A549 (cell line): ENCODE measurements around the gene DQX1. TPM values are rescaled to one million over a fixed set of nuclear protein-coding genes. Genes with fewer than 3 reads are reported as not detected.

Experiments
- ATAC-seq, 2 experiments: fragments of 200-7000 bp in 1 of 2; fragments of >200 bp in 1 of 2; cut with Nextera tagmentation in 1 of 2; cut with Tn5 transposase in 1 of 2; 3 replicates each; pipeline versions ENCODE4 v1.8.0 to v1.9.1; 2018 to 2020; ENCODE audit warnings: mild to moderate bottlenecking in 1 of 2, moderate library complexity in 1 of 2
- CTCF ChIA-PET: fragments of 300-600 bp; sonication (Branson Sonifier 250); formaldehyde crosslinking; extraction: SDS; loops from one replicate; lab custom pipeline; 2021; ENCODE audit warnings: antibody characterized with exemption, inconsistent platforms; lab: Yijun Ruan, JAX
- POLR2A ChIA-PET: fragments of 350-600 bp; formaldehyde crosslinking; extraction: SDS; loops from one replicate; lab custom pipeline; 2021; ENCODE audit warnings: antibody characterized with exemption, inconsistent platforms; lab: Yijun Ruan, JAX
- DNase-seq, 2 experiments: peaks; one replicate each; pipeline versions ENCODE4 v3.0.0 to v3.0.0-alpha.2; 2011 to 2016; ENCODE audit warnings: low read depth in 1 of 2, low spot score in 1 of 2
- FAIRE-seq: peaks from 2 replicates; lab custom pipeline; 2011; peaks lifted over from hg19 to GRCh38; lab: Jason Lieb, UNC
- H3K27ac ChIP-seq, 2 experiments: fragments of >200 bp; sonication (Bioruptor Twin); formaldehyde crosslinking; 3 replicates each; pipeline ENCODE4 v1.5.1; 2016 to 2017
- H3K4me1 ChIP-seq: fragments of >200 bp; sonication (Bioruptor Twin); formaldehyde crosslinking; 3 replicates; pipeline ENCODE4 v1.6.1; 2016
- H3K4me2 ChIP-seq: fragments of >200 bp; sonication (Bioruptor Twin); formaldehyde crosslinking; 3 replicates; pipeline ENCODE4 v1.6.1; 2016
- H3K4me3 ChIP-seq: fragments of >200 bp; sonication (Bioruptor Twin); formaldehyde crosslinking; 3 replicates; pipeline ENCODE4 v1.5.1; 2016
- H3K9me3 ChIP-seq: fragments of >200 bp; sonication (Bioruptor Twin); formaldehyde crosslinking; 3 replicates; pipeline ENCODE4 v1.6.1; 2016
- CEBPB ChIP-seq, 2 experiments: fragments of >200 bp in 1 of 2; sonication (Bioruptor Twin) in 1 of 2; formaldehyde crosslinking in 1 of 2; IDR thresholded peaks; 2 replicates each; pipeline ENCODE4 v1.6.1; 2012 to 2016
- CHD2 ChIP-seq: fragments of 150-350 bp; IDR thresholded peaks from 2 replicates; pipeline ENCODE4 v1.6.1; 2014; ENCODE audit warnings: low read length; ENCODE audit not compliant: partially characterized antibody
- FOSB ChIP-seq: fragments of 250-450 bp; sonication (Bioruptor Pico); IDR thresholded peaks from 2 replicates; pipeline ENCODE4 v1.5.0; 2020; ENCODE audit warnings: mild to moderate bottlenecking, moderate library complexity
- FOSL2 ChIP-seq, 2 experiments: fragments of 450-650 bp in 1 of 2; fragments of >200 bp in 1 of 2; sonication (Bioruptor Twin) in 1 of 2; formaldehyde crosslinking; IDR thresholded peaks; 2 replicates each; pipeline versions ENCODE4 v1.5.0 to v1.6.1; 2016 to 2020; ENCODE audit warnings: mild to moderate bottlenecking in 1 of 2, moderate library complexity in 1 of 2
- HDAC2 ChIP-seq: fragments of 200-600 bp; sonication (generic); IDR thresholded peaks from 2 replicates; pipeline ENCODE4 v1.6.1; 2016
- HOXA7 ChIP-seq: fragments of 250-450 bp; sonication (Bioruptor Pico); IDR thresholded peaks from 2 replicates; pipeline ENCODE4 v1.5.0; 2020; ENCODE audit warnings: mild to moderate bottlenecking, moderate library complexity
- JUNB ChIP-seq: fragments of >200 bp; sonication (Bioruptor Twin); formaldehyde crosslinking; IDR thresholded peaks from 2 replicates; pipeline ENCODE4 v1.6.1; 2016
- MAZ ChIP-seq: fragments of 150-350 bp; IDR thresholded peaks from 2 replicates; pipeline ENCODE4 v1.6.1; 2014; ENCODE audit warnings: antibody characterized with exemption, low read depth, low read length, borderline replicate concordance
- MYC ChIP-seq: IDR thresholded peaks from 2 replicates; pipeline ENCODE4 v1.6.1; 2012; ENCODE audit warnings: mild to moderate bottlenecking, inconsistent platforms, low read length, improper control_type of control experiment, borderline replicate concordance
- NR3C1 ChIP-seq: fragments of >200 bp; sonication (Bioruptor Twin); formaldehyde crosslinking; IDR thresholded peaks from 3 replicates; pipeline ENCODE4 v1.6.1; 2017
- POLR2A ChIP-seq: IDR thresholded peaks from 2 replicates; pipeline ENCODE4 v1.6.1; 2012; ENCODE audit warnings: mild to moderate bottlenecking, low read length
- POLR2AphosphoS2 ChIP-seq: conservative IDR thresholded peaks from 2 replicates; pipeline ENCODE4 v1.6.1; 2012; ENCODE audit warnings: low read length, improper control_type of control experiment, inconsistent platforms
- RAD21 ChIP-seq, 2 experiments: fragments of >200 bp in 1 of 2; sonication (Bioruptor Twin) in 1 of 2; formaldehyde crosslinking in 1 of 2; IDR thresholded peaks in 1 of 2; conservative IDR thresholded peaks in 1 of 2; 2 replicates in 1 of 2; 3 replicates in 1 of 2; pipeline ENCODE4 v1.6.1; 2012 to 2018; ENCODE audit warnings: inconsistent platforms in 1 of 2
- RNF2 ChIP-seq: fragments of 200-600 bp; sonication (generic); IDR thresholded peaks from 2 replicates; pipeline ENCODE4 v1.6.1; 2016; ENCODE audit warnings: low read depth, mild to moderate bottlenecking, antibody characterized with exemption, moderate library complexity, borderline replicate concordance
- TFCP2L1 ChIP-seq: fragments of 250-450 bp; sonication (Bioruptor Pico); IDR thresholded peaks from 2 replicates; pipeline ENCODE4 v1.5.0; 2021; ENCODE audit warnings: mild to moderate bottlenecking
- TP53 ChIP-seq: fragments of 250-450 bp; sonication (Bioruptor Pico); IDR thresholded peaks from 2 replicates; pipeline ENCODE4 v1.5.0; 2021; ENCODE audit warnings: mild to moderate bottlenecking, moderate library complexity
- ZC3H11A ChIP-seq: fragments of 450-650 bp; IDR thresholded peaks from 2 replicates; pipeline ENCODE4 v1.6.1; 2014; ENCODE audit warnings: antibody characterized with exemption, mild to moderate bottlenecking
- ZFP36 ChIP-seq: fragments of 450-650 bp; IDR thresholded peaks from 2 replicates; pipeline ENCODE4 v1.6.1; 2014; ENCODE audit warnings: borderline replicate concordance; ENCODE audit not compliant: partially characterized antibody
- ZSCAN20 ChIP-seq: fragments of 250-450 bp; sonication (Bioruptor Pico); IDR thresholded peaks from 2 replicates; pipeline ENCODE4 v1.8.0; 2022; ENCODE audit warnings: mild to moderate bottlenecking, moderate library complexity
- WGBS: methylation state at CpG from one replicate; pipeline ENCODE4 v1.1.6; 2017; ENCODE audit errors: missing lambda C conversion rate; 5-methylcytosine and 5-hydroxymethylcytosine counted together
- polyA plus RNA-seq, 4 experiments: library from polyadenylated mRNA; depleted of rRNA in 3 of 4; stranded (reverse); fragments of >200 nt; fragmentation: RNase III in 1 of 4; extraction: RNeasy Plus Mini Kit Qiagen cat#74134 plus additional on column Dnase treatment in 1 of 4; gene quantifications; 2 replicates in 3 of 4; 3 replicates in 1 of 4; pipeline ENCODE4 v1.2.3, GENCODE V29; 2011 to 2017
- TF ChIP-seq, protein P1 (sequence below): fragments of >200 bp; sonication (Bioruptor Twin); formaldehyde crosslinking; IDR thresholded peaks from 3 replicates; pipeline ENCODE4 v1.5.1; 2016
- TF ChIP-seq, protein P2 (sequence below): fragments of 150-350 bp; IDR thresholded peaks from 2 replicates; pipeline ENCODE4 v1.6.1; 2014; ENCODE audit warnings: low read depth, mild to moderate bottlenecking, low read length
- TF ChIP-seq, protein P3 (sequence below): fragments of 250-450 bp; sonication (Bioruptor Pico); IDR thresholded peaks from 2 replicates; pipeline ENCODE4 v1.5.0; 2020; ENCODE audit warnings: low read depth, mild to moderate bottlenecking, moderate library complexity
- TF ChIP-seq, protein P4 (sequence below): fragments of 450-650 bp; IDR thresholded peaks from 2 replicates; pipeline ENCODE4 v1.6.1; 2014; ENCODE audit warnings: antibody characterized with exemption
- TF ChIP-seq, protein P5 (sequence below): IDR thresholded peaks from 2 replicates; pipeline ENCODE4 v1.6.1; 2012

Gene DQX1
- polyA plus RNA-seq, 2 of the 4 experiments (the other 2 are of a cell fraction) = 0.15 to 0.39 TPM

DNA sequence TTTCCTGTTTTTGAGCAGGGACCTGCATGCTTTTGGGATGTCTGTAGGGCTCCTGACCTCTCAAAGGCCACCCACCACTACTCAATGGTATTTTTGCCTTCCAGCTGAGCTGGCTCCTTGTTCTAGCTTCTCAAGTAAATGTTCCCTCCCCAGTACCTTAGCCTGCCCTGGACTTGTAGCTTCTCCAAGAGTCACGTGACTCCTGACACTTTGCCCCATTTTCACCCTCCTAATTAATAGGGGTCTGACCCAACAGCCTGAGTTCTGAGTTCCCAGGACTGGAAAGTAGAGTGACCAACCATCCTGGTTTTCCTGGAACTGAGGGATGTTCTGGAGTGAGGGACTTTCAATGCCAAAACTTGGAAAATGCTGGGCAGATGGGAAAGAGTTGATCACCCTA lies 30.6 kb downstream of the DQX1 start:
- DNase-seq (no peak), ATAC-seq (no peak)
- H3K4me3 ChIP-seq = no peak overlapping the region
- H3K9me3 ChIP-seq = no peaks in the 10 kb centered on the region
- H3K4me1 ChIP-seq = no peaks in the 10 kb centered on the region
- no peak overlapping the region for H3K27ac ChIP-seq
- CTCF ChIA-PET = interaction anchor here (0.6 to 15.5 kb wide), 4 partner anchors 8 to 92 kb away, joined by 3 to 184 read pairs (median 35); partner anchors contain the start of genes CCDC142 and TTC31
- H3K4me2 ChIP-seq = no peak overlapping the region
- TF ChIP-seq, protein P1, sequence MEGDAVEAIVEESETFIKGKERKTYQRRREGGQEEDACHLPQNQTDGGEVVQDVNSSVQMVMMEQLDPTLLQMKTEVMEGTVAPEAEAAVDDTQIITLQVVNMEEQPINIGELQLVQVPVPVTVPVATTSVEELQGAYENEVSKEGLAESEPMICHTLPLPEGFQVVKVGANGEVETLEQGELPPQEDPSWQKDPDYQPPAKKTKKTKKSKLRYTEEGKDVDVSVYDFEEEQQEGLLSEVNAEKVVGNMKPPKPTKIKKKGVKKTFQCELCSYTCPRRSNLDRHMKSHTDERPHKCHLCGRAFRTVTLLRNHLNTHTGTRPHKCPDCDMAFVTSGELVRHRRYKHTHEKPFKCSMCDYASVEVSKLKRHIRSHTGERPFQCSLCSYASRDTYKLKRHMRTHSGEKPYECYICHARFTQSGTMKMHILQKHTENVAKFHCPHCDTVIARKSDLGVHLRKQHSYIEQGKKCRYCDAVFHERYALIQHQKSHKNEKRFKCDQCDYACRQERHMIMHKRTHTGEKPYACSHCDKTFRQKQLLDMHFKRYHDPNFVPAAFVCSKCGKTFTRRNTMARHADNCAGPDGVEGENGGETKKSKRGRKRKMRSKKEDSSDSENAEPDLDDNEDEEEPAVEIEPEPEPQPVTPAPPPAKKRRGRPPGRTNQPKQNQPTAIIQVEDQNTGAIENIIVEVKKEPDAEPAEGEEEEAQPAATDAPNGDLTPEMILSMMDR = no peak
- TF ChIP-seq ZSCAN20 (CRISPR knock-in tag) (no peak), CEBPB (IDR thresholded peaks at IDR 0.05) (no peak), TP53 (CRISPR knock-in tag) (no peak), ZFP36 (no peak), MYC (no peak), MAZ (no peak), ZC3H11A (no peak), TFCP2L1 (CRISPR knock-in tag) (no peak), CHD2 (no peak), RNF2 (no peak), FOSL2 (IDR thresholded peaks at IDR 0.05) (no peak), FOSL2 (CRISPR knock-in tag; IDR thresholded peaks at IDR 0.05) (no peak), HDAC2 (no peak), RAD21 (conservative IDR thresholded peaks at IDR 0.05 in 1 of 2, IDR thresholded peaks at IDR 0.05 in 1 of 2) (no peak), POLR2A (no peak), POLR2AphosphoS2 (no peak)
- TF ChIP-seq, protein P2, sequence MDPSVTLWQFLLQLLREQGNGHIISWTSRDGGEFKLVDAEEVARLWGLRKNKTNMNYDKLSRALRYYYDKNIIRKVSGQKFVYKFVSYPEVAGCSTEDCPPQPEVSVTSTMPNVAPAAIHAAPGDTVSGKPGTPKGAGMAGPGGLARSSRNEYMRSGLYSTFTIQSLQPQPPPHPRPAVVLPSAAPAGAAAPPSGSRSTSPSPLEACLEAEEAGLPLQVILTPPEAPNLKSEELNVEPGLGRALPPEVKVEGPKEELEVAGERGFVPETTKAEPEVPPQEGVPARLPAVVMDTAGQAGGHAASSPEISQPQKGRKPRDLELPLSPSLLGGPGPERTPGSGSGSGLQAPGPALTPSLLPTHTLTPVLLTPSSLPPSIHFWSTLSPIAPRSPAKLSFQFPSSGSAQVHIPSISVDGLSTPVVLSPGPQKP = no peak
- TF ChIP-seq, protein P3, sequence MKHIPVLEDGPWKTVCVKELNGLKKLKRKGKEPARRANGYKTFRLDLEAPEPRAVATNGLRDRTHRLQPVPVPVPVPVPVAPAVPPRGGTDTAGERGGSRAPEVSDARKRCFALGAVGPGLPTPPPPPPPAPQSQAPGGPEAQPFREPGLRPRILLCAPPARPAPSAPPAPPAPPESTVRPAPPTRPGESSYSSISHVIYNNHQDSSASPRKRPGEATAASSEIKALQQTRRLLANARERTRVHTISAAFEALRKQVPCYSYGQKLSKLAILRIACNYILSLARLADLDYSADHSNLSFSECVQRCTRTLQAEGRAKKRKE = no peak
- TF ChIP-seq, protein P4, sequence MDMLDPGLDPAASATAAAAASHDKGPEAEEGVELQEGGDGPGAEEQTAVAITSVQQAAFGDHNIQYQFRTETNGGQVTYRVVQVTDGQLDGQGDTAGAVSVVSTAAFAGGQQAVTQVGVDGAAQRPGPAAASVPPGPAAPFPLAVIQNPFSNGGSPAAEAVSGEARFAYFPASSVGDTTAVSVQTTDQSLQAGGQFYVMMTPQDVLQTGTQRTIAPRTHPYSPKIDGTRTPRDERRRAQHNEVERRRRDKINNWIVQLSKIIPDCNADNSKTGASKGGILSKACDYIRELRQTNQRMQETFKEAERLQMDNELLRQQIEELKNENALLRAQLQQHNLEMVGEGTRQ = no peak
- TF ChIP-seq, all 56 proteins: peak for 0
- POLR2A ChIA-PET = interaction anchor here (2.0 kb wide), 1 partner anchor 11 kb away, joined by 8 read pairs; the partner anchor contains the start of gene PCGF1
- no peak for FAIRE-seq
- WGBS = 90% methylated on average over 1 of the region's 1 CpG

DNA sequence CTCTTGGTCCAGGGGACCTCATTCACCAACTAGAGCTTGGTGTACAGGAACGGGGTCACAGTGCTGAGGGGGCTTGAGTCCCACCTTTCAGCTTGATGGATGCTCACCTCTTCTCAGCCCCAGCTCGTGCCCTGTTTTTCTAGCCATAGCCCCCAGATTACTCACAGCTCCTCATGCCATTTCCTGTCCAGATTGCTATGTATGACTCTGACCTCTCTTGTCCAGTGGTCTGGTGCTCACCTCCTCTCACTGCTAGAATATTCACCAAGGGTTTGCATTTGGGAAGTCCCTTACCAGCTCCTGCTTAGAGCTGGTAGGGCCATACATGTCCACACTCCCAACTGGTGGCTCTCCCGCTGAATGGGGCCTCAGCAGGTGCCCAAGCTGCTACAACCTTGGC lies 32.5 kb downstream of the DQX1 start:
- DNase-seq = no peak
- Histone ChIP-seq H3K9me3 (no peaks in the 10 kb centered on the region), H3K27ac (no peak overlapping the region), H3K4me3 (no peak overlapping the region), H3K4me1 (no peaks in the 10 kb centered on the region)
- WGBS = 86% methylated on average over 3 of the region's 3 CpGs
- no peak for ATAC-seq
- ChIA-PET CTCF (interaction anchor here (1.4 to 15.5 kb wide), 6 partner anchors 4 to 96 kb away, joined by 7 to 184 read pairs (median 35); partner anchors contain the start of genes CCDC142, LBX2 and TTC31), POLR2A (interaction anchor here (0.8 to 1.0 kb wide), 3 partner anchors 11 to 22 kb away, joined by 3 read pairs; no protein-coding TSS in a partner anchor)
- FAIRE-seq = no peak
- TF ChIP-seq ZSCAN20 (CRISPR knock-in tag) (no peak), JUNB (no peak), FOSB (CRISPR knock-in tag) (no peak), NR3C1 (no peak), RNF2 (no peak), HOXA7 (CRISPR knock-in tag) (no peak)
- TF ChIP-seq, protein P5, sequence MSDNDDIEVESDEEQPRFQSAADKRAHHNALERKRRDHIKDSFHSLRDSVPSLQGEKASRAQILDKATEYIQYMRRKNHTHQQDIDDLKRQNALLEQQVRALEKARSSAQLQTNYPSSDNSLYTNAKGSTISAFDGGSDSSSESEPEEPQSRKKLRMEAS = no peak
- TF ChIP-seq, all 56 proteins: peak for 0
- H3K4me2 ChIP-seq = no peak overlapping the region
